ENCODE results near the gene ZNF148.
"Not testable (repeated sequence)": the region's sequence is repeated elsewhere in the genome, so short reads cannot be mapped to it uniquely, and the experiment has no call there.

ZNF148 gene

DNA sequence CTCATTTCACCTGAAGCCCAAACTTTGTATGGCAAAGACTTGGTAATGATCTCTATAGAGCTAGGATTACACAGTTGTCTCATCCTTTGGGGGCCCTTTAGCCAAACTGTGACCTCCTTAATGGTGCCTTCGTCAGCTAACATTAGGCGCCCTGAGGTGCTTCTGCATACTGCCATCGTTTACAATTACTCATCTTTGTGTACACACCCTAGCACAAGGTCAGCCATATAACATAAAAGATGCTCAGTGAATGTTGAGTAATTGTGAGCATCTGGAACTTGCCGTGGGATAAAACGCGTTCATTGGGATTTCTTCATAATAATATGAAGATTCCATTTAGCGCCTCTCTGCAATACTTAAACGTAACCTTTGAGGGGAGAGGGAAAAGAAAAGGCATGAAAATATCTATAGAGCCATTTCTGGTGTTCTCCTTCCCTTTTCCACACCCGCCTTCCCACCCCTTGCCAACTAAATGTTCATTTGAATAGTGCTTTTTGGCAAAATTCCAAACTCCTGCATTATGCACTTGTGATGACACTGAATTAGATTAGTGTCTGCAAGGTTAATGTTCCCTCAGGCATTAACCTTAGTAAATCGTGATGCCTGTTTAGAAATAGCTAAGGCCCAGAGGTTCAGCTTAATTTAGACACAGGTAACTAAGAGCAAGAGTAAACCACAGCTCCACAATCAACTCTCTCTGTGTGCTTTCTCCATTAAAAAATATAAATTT lies 990 bp upstream of the ZNF148 start:
- DNase-seq (ENCODE audit: low read depth): no peak

DNA sequence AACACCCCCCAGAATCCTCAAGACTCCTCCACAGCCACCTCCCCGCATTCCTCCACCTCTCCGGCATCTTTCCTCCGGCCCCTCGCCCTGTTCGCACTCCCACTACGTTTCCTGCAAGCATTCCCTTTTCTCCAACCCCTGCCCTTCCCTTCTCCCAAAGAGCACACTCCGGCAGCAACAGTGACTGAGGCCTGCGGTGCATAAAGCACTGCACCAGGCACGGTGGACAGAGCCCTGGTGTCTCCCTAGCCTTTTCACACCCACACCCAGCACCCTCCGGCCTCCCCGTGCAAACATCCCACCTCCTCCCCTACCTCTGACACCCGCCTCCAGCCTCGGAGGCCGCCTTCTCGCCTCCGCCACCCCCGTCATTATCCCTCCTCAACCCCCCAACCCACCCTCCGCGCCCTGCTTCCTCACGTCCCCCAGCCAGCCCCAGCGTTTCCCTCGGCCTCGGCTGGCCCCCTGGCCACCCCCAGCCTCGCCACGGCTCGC lies 577 bp downstream of the ZNF148 start:
- peak; percentile 25 for DNase-seq (ENCODE audit: low read depth)

DNA sequence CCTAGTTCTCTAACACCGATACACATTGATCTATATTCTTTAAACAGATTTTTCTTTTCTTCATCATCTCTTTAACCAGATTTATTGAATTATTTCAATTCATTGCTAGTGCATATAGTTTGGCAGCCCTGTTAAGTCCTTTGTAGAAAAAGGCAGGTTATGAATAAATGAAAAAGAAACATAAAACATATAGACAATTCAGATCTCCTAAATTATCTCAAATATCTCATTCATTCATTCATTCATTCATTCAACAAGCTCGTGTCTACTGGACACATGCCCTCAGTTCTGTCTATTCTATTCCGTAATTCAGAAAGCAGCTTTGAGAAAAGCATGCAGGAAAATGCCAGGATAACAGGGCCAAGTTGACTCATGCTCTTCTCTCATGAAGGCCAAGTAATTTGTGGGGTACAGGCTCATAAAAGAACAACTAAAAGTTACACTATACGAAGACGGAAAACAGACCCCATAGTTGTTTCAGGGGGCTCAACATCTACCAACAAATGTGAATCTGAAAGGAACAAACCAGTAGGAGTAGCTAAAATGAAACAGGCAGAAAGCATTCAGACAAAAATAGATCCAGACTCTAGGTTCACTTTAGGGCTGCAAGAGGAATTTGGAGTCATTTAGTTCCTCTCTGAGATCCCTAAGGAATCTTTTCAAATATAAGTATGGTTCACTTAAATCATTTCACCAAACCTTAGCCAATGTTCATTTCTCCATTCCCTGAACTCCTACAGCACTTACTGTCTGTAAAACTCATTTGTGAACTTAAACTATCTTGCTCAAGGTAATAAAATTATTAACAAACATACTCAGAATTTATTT lies 7.5 kb downstream of the ZNF148 start:
- DNase-seq (ENCODE audit: low read depth): peak; percentile 32

DNA sequence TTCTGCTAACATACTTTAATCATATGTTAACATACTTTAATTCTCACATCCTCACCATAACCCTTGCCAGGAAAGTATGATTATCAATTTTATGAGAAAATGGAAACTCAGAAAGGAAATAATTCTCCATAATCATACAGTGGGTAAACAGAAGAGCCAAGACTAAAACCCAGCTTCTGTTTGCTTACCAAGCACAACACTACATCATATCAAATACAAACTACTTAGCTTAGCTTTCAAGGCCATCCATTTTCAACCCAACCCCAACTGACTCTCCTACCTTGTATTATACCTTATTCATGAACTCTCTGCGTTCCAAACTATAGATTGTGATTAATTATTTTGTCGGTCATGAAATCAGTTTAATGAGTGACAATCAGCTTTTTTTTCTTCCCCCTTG lies 9.0 kb downstream of the ZNF148 start:
- DNase-seq (ENCODE audit: low read depth): no peak

DNA sequence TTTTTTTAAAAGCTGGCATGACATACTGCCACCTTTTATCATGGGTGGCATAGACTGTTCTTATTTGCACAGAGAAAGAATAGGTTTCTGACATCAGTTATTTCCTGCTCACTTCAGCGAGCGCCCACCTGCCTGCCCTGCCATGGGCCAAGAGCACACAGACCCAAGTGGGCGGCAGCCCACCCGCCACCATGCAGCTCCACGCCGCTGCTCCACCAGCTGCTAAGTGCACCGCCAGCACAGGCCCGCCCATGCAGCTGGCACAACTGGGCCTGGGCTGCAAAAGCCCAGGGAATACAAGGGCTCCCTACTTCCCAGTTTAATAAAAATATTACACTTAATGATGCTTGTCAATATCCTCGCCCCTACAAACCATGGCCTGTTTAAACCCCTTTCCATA lies 15.4 kb downstream of the ZNF148 start:
- no peak for DNase-seq (ENCODE audit: low read depth)

DNA sequence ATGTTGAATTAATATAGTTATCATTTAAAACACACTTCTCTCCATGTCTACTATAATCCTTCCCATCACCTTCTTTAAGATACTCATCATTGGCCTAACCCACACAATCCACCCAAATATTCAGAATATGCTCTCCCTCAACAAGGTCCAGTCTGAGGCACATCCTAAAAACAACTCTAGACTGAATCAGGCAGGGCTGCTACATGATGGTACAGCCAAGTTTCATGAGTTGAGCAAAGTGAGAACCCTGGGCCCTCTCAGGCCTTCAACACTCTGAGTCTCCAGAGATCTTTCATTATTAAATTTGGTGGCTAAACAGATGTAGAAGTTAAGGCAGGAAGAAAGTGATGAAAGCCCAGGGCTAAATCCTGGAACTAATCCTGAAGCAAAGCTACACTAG lies 16.2 kb downstream of the ZNF148 start:
- DNase-seq (ENCODE audit: low read depth): no peak

DNA sequence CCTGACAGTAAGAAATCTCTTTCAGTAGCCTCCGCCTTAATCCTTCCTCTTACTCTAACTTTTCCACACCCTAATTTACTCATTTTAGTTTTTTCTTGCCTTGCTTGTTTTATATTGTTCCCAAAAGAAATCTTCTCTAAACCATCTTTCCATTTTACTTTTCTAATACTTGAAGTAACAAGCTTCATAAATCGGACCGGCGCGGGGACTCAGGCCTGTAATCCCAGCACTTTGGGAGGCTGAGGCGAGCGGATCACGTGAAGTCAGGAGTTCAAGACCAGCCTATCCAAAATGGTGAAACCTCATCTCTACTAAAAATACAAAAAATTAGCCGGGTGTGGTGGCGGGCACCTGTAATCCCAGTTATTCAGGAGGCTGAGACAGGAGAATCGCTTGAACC lies 17.3 kb downstream of the ZNF148 start:
- no peak for DNase-seq (ENCODE audit: low read depth)

DNA sequence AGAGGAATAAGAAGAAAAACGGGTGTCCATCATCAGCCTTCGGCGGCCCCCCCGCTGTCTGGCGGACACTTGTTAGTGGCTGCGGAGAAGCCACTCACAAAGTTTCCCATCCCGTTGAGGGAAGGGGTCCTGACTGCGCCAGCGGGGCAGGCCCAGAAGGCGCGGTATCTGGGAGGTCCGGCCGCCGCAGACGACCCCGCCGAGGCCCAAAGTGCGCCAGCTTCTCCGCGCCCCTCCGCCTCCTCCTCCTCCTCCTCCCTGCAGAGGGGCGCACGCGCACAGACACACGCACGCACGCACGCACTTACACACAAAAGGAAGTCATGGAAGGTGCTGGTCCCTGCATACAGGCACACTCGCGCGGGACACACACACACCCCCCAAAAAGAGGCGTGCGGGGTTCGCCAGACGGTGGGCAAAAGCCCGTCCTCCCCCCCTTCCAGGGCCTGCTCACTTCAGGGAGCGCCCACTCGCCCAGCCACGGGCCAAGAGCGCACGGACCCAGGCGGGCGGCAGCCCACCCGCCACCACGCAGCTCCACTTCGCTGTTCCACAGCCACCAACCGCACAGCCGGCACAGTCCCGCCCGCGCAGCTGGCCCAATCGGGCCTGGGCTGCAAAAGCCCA lies 18.0 kb downstream of the ZNF148 start:
- peak; percentile 30 for DNase-seq (ENCODE audit: low read depth)

DNA sequence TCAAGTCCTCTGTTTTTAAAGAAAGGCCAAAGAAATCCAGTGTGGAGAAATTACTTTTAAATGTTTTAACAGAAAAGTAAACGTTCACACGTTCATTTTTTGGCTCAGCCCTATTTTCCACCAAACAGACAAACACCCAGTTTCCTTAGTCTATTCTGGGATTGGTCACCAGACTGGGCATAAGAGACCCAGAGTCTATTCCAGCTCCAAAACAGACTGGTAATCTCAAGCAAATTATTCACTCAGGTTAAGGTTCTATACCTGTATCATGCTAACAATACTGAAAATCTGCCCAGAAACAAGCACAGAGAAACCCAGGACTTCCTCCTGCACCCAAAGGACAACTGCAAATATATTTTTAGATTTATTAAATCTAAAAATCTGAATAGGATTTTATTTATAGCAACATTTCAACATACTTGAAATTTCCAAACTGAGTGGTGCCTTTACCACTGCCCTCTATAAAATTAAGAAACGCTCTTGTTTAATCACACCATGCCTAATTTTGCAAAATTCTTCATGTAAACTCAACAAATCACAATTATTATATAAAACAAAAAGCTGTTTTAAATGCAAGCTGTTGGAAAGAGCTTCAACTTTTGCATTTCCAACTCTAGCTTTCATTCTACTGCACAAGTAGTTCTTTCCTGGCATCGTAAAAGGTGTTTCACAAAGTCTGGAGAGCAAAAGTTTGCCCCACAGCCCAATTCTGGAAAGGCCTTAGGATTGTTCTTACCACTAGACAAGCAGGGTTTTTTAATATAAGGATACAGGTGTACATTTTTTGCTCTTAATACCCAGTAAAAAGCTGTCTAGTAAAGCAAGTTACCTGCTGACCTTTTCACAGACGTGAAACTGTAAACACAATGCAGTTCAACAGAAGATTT lies 18.7 kb downstream of the ZNF148 start:
- no peak for DNase-seq (ENCODE audit: low read depth)

DNA sequence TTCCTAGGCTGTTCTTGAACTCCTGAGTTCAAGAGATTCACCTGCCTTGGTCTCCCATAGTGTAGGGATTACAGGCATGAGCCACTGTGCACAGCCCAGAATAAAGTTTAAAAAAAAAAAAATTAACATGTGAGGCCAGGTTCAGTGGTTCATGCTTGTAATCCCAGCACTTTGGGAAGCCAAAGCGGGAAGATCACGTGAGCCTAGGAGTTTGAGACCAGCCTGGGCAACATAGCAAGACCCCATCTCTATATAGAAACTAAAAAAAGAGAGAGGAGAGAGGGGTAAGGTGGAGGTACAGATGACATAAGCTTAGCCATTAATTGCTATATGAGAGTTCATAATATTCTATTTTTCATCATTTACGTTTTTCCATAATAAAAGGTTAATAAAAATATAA lies 21.5 kb downstream of the ZNF148 start:
- DNase-seq (ENCODE audit: low read depth): no peak

DNA sequence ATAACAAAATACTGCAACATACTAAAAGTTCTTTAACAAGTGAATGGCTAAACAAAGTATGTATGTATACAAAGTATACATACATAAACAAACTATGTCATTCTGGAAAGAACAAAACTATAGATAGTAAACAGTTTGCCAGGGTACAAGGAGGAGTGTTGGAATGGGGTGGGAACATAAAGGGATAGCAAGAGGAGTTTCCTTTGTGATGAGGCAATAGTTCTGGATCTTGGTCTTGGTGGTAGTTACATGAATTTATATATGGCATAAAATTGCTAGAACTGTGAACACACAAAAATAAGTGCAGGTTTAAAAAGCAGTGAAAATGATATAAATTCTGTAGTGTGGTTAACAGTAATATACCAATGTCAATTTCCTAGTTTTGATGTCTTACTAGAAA lies 22.0 kb downstream of the ZNF148 start:
- no peak for DNase-seq (ENCODE audit: low read depth)

DNA sequence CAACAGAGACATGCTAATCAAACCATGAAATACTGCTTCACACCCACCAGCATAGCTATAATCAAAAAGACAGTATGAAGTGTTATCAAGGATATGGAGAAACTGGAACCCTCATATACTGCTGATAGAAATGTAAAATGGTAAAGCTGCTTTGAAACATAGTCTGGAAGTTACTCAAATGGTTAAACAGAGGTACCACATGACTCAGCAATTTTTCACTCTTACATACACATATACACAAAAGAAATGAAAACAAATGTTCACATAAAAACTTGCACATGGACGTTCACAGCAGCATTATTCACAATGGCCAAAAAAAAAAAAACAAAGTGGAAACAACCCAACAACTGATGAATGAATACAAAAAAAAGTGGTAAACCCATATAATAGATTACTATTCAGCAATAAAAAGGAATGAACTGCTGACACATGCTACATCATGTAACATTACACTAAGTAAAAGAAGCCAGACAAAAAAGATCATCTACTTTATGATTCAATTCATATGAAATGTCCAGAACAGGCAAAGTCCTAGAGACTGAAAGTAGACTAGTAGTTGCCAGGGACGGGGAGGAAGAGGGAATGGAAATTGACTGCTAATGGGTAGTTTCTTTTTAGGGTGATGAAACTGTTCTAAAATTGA lies 23.2 kb downstream of the ZNF148 start:
- peak; percentile 54 for DNase-seq (ENCODE audit: low read depth)

DNA sequence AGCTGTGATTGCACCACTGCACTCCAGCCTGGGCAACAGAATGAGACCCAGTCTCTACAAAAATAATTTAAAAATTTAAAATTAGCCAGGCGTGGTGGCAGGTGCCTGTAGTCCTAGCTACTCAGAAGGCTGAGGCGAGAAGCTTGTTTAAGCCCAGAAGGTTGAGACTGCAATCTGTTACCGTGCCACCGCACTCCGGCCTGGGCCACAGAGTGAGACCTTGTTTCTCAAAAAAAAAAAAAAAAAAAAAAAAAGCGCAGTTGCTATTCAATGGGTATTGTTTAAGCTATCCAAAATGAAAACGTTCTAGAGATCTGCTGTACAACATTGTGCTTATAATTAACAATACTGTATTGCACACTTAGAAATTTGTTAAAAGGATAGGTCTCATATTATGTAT lies 24.0 kb downstream of the ZNF148 start:
- DNase-seq (ENCODE audit: low read depth): no peak

DNA sequence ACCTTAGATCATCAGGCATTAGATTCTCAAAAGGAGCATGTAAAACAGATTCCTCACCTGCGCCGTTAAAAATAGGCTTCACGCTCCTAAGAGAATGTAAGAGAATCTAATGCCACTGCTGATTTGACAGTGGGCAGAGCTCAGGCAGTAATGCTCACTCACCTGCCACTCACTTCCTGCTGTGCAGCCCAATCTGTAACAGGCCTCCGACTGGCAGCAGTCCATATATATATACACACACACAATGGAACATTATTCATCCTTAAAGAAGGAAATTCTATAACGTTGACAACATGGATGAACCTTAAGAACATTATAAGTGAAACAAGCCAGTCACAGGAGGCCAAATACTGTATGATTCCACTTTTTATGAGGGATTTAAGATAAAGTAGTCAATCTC lies 24.5 kb downstream of the ZNF148 start:
- DNase-seq (ENCODE audit: low read depth): no peak

DNA sequence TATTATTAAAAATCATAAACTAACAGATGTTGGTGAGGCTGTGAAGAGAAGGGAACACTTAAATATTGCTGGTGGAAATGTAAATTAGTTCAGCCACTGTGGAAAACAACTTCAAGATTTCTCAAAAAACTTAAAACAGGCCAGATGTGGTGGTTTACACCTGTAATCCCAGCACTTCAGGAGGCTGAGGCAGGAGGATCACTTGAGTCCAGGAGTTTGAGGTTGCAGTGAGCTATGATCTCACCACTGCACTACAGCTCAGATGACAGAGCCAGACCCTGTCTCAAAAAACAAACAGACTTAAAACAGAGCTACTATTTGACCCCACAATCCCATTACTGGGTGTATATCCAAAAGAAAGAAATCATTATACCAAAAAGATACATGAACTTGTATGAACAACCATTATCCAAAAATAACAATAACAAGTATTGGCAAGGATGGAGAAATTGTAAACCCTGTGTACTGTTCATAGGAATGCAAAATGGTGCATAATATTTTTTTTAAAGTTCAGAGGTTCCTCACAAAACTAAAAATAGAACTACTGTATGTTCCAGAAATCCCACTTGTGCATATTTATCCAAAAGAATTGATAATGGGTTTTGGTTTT lies 25.5 kb downstream of the ZNF148 start:
- peak; percentile 42 for DNase-seq (ENCODE audit: low read depth)

DNA sequence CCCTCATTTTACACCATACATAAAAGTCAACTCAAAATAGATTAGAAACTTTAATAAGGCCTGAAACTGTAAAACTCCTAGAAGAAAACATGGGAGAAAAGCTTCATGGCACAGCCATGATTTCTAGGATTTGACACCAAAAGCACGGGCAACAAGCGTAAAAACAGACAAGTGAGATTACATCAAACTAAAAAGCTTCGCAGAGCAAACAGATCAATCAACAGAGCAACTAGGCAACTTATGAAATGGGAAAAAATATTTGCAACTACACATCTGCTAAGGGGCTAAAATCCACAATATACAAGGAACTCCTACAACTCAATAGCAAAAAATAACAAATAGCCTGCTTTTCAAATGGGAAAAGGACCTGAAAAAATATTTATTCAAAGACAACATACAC lies 26.1 kb downstream of the ZNF148 start:
- no peak for DNase-seq (ENCODE audit: low read depth)

DNA sequence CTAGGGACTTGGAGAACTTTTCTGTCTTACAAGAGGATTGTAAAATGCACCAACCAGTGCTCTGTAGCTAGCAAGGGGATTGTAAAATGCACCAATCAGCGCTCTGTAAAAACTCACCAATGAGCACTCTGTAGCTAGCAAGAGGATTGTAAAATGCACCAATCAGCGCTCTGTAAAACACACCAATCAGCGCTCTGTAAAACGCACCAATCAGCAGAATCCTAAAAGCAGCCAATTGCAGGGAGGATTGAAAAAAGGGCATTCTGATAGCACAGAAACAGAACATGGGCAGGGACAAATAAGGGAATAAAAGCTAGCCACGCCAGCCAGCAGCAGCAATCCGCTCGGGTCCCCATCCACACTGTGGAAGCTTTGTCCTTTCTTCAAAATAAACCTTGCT lies 31.8 kb downstream of the ZNF148 start:
- not testable (repeated sequence) for DNase-seq (ENCODE audit: low read depth)

DNA sequence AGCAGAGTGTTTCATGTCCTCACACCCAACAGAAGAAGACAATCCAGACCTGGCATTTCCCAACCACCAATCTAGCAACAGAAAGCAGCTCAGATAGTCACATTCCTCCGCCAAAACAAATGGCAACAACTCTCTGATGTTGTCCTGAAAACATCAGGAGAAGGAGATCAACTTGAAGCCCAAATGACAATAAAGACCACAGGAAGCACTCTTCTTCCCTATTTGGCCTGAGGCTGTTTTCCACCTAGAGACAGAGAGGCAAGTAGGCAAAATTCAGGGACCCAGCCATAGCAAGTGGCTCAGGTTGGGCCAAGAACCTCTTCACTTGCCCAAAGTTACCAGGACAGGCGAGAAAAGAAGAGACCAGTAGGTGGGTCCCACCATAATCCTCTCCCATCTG lies 35.0 kb downstream of the ZNF148 start:
- DNase-seq (ENCODE audit: low read depth): no peak

DNA sequence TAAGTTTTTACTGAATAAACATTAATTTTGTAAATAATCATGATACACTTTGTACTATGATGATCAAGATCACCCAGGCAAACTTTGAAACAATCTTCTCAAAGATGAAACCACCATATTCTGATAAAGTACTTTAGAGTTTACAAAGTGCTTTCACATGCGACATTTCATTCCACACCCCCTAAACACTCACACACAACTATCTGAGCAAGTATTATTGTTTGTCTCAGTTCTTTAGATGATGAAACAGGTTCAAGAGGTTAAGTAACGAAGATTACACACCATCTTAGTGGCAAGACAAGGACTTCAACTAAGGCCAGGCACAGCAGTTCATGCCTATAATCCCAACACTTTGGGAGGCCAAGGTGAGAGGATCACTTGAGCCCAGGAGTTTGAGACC lies 37.6 kb downstream of the ZNF148 start:
- no peak for DNase-seq (ENCODE audit: low read depth)

DNA sequence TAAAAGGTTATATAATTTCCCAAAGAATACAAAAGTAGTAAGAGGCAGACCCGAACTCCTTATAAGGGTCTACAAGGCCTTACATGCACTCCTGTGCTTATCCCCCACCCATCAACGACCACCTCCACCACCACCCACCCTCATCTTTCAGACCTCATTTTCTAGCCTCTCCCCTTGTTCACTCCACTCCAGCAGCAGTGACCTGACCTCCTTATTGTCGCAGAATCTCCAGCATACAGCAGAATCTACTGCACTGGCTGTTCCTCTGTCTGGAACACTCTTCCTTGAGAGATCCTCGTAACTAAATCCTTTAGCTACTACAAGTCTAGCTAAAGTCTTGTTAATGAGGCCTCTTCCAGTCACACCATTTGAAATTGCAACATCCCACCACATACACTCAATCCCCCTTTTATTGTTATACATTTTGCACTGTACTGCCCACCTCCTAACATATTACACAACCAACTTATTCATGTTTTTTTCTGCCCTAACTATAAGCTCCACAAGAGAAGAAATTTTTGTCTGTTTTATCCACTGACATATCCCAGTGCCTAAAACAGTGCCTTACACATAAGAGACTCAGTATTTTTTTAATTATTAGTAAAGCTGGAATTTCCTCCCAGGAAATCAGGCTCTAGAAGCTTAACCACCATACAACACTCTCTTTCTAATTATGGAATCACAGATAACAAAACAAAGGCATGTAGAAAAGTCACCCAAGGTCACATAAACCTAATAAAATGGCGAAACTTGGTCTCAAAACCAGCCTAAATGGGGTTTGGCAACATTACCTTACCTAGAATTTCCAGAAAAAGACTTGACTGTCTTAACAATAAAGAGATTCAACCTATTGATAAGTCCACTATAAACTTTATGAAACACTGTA lies 40.2 kb downstream of the ZNF148 start:
- DNase-seq (ENCODE audit: low read depth): no peak
